ENCODE results near the gene CA5A. TPM values are rescaled to one million over a fixed set of nuclear protein-coding genes. Genes with fewer than 3 reads are reported as not detected.

The CA5A gene
- total and polyA plus RNA-seq, 2 of the 13 experiments (the other 11 are each of a cell fraction or from before 2014, with no cell fraction given), result 66.8 to 106 TPM

GRCh38 chr16:87870418-87871291 is 65.7 kb downstream of the CA5A start (continued):
- TF ChIP-seq HMG20B (CRISPR knock-in tag; conservative IDR thresholded peaks at IDR 0.05), result peak; percentile 99
- TF ChIP-seq ZNF331 (CRISPR knock-in tag; IDR thresholded peaks at IDR 0.05), result peak; percentile 97
- 0 out of 2 replicates have a peak, but pooled peaks have one; percentile 57 for TF ChIP-seq ZNF740 (CRISPR knock-in tag; IDR thresholded peaks at IDR 0.05)
- peak; percentile 43; the same call in 1 of the 2 replicates for TF ChIP-seq FOXK1 (CRISPR knock-in tag; IDR thresholded peaks at IDR 0.05; ENCODE audit: borderline replicate concordance, low read depth)
- TF ChIP-seq SP4 (CRISPR knock-in tag; IDR thresholded peaks at IDR 0.05), result peak; percentile 80; the same call in 1 of the 2 replicates
- TF ChIP-seq FOXO1 (CRISPR knock-in tag; IDR thresholded peaks at IDR 0.05), result peak; percentile 83
- TF ChIP-seq MYPOP (CRISPR knock-in tag; IDR thresholded peaks at IDR 0.05), result peak; percentile 87
- TF ChIP-seq IRF2 (CRISPR knock-in tag; IDR thresholded peaks at IDR 0.05), result peak; percentile 98
- TF ChIP-seq ZNF343 (CRISPR knock-in tag; IDR thresholded peaks at IDR 0.05), result 0 out of 2 replicates have a peak, but pooled peaks have one; percentile 51
- peak; percentile 95 for TF ChIP-seq SKI (IDR thresholded peaks at IDR 0.05; ENCODE audit: partially characterized antibody)
- TF ChIP-seq ZNF451 (CRISPR knock-in tag; IDR thresholded peaks at IDR 0.05), result peak; percentile 66
- TF ChIP-seq ZNF431 (CRISPR knock-in tag; IDR thresholded peaks at IDR 0.05; ENCODE audit: borderline replicate concordance, low read depth), result peak; percentile 56; the same call in 1 of the 2 replicates
- TF ChIP-seq ZNF691 (CRISPR knock-in tag; IDR thresholded peaks at IDR 0.05; ENCODE audit: borderline replicate concordance, low read depth), result peak; percentile 92
- TF ChIP-seq POLR2G (IDR thresholded peaks at IDR 0.05; ENCODE audit: low read depth, low read length), result peak; percentile 69
- TF ChIP-seq ONECUT2 (CRISPR knock-in tag; IDR thresholded peaks at IDR 0.05), result peak; percentile 43; the same call in 1 of the 2 replicates
- peak; percentile 100 for TF ChIP-seq TEAD3 (CRISPR knock-in tag; optimal IDR thresholded peaks at IDR 0.05; ENCODE audit: borderline replicate concordance)
- TF ChIP-seq ZSCAN25 (CRISPR knock-in tag; IDR thresholded peaks at IDR 0.05), result peak; percentile 76; the same call in 1 of the 2 replicates
- TF ChIP-seq NRL (CRISPR knock-in tag; IDR thresholded peaks at IDR 0.05; ENCODE audit: borderline replicate concordance), result peak; percentile 62; the same call in 1 of the 2 replicates
- peak; percentile 13; the same call in 1 of the 2 replicates for TF ChIP-seq ZNF33A (CRISPR knock-in tag; IDR thresholded peaks at IDR 0.05; ENCODE audit: borderline replicate concordance)
- 0 out of 2 replicates have a peak, but pooled peaks have one; percentile 85 for TF ChIP-seq HNF1B (CRISPR knock-in tag; IDR thresholded peaks at IDR 0.05)
- 0 out of 2 replicates have a peak, but pooled peaks have one; percentile 59 for TF ChIP-seq FOXM1 (CRISPR knock-in tag; IDR thresholded peaks at IDR 0.05)
- TF ChIP-seq ZNF510 (CRISPR knock-in tag; IDR thresholded peaks at IDR 0.05; ENCODE audit: low read depth), result peak; percentile 63; the same call in 1 of the 2 replicates
